Coronary artery (tissue), 2 donors: Measurements from ENCODE around the gene APCDD1L.
A peak's percentile ranks its signal among the peaks of the same experiment; 100 is the strongest.

Source experiments
- DNase-seq: peaks from one replicate; pipeline ENCODE4 v3.0.0-alpha.2; 2017; ENCODE audit warnings: low spot score
- H3K27ac ChIP-seq, 2 donors: fragments of 200-600 bp; sonication (generic); one replicate each; pipeline ENCODE4 v1.5.1; 2016 to 2019
- H3K4me3 ChIP-seq: fragments of 200-600 bp; sonication (generic); 2 replicates; pipeline ENCODE4 v1.5.1; 2016; ENCODE audit warnings: mild to moderate bottlenecking, moderate library complexity
- TF ChIP-seq, protein P1 (sequence below): fragments of 200-600 bp; sonication (generic); IDR thresholded peaks from one replicate; pipeline ENCODE4 v1.5.1; 2019; ENCODE audit warnings: antibody characterized with exemption

Gene APCDD1L

DNA sequence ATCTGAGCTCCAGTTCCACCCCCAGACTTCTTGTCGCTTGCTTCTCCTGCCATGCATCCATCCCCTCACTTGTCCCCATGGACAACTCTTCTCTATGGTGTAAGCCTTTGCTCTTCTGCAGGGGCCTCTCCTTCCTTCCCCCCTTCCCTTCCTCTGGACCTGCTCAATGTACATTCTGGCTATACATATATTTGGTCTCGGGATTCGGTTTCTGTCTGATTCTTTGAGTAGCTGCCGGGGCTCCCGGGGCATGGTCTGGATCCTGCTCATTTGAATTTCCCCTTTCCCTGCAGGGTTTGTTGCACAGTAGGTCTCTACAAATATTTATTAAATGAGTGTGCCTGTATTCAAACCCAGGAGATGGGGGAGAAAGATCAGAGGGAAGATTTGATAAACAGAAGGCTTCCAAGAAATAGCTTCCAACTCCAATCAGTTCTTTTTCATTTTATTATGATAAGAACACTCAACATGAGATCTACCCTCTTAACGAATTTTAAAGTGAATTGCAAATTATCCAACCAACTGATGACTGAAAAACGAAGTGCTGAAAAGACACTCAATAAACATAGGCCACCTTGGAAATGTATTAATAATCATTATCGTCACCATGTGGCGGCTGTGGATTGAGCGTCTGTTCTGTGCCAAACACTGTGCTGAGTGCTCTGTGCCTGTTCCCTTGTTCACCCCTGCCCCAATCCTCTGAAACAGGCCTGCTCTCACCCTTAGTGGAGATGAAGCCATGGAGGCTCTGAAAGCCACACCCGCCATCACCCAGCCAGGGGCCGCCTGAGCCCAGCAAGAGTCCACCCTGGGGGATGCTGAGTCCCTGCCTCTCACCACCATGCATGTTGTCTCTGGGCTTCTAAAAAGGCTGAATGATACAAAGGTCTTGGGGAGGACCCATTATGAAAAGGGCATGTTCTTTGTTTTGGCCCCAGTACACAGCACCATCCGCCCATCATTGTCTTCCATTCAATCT is 34.3 kb upstream of the APCDD1L start:
- TF ChIP-seq, protein P1, sequence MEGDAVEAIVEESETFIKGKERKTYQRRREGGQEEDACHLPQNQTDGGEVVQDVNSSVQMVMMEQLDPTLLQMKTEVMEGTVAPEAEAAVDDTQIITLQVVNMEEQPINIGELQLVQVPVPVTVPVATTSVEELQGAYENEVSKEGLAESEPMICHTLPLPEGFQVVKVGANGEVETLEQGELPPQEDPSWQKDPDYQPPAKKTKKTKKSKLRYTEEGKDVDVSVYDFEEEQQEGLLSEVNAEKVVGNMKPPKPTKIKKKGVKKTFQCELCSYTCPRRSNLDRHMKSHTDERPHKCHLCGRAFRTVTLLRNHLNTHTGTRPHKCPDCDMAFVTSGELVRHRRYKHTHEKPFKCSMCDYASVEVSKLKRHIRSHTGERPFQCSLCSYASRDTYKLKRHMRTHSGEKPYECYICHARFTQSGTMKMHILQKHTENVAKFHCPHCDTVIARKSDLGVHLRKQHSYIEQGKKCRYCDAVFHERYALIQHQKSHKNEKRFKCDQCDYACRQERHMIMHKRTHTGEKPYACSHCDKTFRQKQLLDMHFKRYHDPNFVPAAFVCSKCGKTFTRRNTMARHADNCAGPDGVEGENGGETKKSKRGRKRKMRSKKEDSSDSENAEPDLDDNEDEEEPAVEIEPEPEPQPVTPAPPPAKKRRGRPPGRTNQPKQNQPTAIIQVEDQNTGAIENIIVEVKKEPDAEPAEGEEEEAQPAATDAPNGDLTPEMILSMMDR, result no peak
- Histone ChIP-seq H3K27ac (no peak overlapping the region), H3K4me3 (no peak overlapping the region)
- DNase-seq, result peak; percentile 43

DNA sequence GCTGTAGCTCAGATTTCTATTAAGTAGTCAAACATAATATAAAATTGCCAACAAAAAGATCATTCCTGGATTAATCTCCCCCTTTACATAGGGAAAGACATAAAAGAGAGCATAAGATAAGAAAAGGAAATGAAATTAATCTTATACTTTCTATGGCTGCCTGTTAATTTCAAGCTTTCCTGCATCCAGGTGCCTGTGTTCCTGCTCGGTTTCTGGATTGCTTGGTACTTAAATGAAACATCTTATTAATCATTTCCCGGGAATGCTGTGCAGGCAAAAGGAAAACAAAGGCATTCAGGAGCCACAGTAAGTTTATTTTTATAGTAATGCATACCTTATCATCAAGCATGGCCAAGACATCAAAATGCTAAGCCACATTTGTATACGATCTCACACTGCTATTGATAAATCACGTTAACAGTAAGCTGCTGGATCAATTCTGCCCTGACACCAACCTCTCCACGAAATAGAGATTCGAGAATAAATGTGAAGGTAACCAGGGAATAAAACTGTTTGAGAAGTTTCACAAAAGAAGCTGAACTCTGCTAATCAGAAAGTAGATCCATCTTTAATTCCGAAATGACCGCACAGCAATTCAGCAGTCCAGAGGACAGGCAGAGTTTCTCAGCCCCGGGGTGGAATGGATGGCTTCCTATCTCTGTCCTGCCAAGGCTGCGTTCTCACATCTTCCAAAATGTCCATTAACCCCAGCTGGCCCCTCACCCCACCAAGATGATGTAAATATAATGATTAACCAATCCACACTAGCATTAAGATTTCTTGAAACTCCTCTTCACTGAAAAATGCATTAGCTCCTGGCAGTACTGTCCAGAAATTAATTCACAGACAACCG is 32.6 kb upstream of the APCDD1L start:
- DNase-seq, result no peak
- TF ChIP-seq, protein P1, result no peak
- Histone ChIP-seq H3K4me3 (no peak overlapping the region), H3K27ac (no peak overlapping the region)

DNA sequence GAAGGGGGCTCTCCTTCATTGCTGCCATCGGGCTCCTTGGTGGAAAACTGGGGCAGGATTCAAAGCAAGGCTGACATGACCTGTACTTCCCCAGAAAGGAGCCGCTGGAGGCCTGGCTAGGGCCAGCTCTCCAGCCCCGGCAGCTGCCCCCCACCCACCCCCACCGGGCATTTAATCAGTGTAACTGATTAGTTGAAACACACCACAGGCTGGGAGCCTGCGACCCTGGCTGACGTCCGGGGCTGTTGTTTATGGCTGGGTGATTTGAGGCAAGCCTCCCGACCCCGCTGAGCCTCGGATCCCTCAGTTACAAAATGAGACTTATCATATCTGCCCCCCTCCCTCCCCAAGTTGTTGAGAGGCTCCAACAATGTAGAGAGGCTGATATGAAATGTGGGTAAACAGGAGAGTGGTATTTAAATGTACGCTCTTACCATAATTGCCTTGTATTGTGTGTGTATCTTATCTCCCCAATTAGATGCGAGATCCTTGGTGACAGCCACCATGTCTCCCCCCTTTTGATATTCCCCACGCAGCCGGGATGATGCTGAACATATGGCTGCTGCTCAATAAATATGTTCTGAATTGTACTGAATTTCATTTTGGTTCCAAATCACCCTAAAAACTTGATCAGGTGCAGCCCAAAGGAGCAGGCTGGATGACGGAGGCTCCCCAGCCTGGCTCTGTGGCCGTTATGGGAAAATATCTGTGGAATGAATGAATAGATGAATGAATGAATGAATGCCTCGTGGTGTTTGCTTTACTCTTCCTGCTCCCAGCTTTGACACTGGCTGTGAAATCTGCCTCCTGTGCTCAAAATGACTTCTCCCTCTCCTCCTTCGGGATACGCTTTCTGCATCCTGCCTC is 31.8 kb upstream of the APCDD1L start:
- H3K4me3 ChIP-seq, result no peak overlapping the region
- H3K27ac ChIP-seq, result no peak overlapping the region
- no peak for DNase-seq
- TF ChIP-seq, protein P1, result no peak

DNA sequence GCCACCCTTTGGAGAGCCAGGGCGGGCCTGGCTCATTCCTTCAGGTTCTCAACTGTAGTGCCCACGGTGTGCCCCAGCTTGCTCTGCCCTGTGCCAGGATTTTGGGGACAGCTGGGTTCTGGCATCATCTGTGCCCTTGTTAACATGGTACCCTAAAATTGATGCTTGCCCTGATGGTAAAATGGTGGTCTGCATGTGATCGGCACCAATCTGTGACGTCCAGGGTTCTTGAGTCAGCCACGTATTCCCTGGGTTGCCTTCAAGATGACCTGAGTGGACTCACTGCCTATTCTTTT is 31.2 kb upstream of the APCDD1L start:
- no peak overlapping the region for H3K4me3 ChIP-seq
- DNase-seq, result no peak
- TF ChIP-seq, protein P1, result no peak
- H3K27ac ChIP-seq, result no peak overlapping the region

DNA sequence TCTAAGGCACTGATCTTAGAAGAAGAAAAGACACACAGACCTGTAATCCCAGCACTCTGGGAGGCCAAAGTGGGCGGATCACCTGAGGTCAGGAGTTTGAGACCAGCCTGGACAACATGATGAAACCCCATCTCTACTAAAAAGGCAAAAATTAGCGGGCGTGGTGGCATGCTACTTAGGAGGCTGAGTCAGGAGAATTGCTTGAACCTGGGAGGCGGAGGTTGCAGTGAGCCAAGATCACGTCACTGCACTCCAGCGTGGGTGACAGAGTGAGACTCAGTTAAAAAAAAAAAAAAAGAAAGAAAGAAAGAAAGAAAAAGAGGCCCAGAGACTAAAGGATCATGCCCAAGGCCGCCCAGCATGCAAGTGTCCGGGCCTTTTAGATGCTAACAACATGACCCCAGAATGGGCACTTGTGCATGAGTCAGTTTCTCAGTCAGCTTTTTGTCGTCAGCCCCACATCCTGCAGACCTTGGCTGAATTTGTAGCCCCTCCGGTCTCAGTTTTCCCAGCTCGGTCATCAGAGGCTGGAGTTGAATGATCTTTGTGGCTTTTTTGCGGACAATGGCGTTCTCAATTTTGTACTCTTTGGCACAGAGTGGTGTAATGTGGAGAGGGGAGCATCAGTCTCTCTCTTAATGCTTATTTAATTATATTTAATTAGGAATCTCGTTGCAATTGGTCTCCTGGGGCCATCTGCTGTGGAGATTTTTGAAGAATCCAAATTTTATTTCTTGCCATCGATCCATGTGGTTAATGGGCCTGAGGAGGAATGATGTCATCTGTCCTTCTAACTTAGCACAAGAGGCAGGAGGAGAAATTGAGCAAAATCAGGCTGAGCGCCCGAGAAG is 30.6 kb upstream of the APCDD1L start:
- TF ChIP-seq, protein P1, result no peak
- no peak for DNase-seq
- H3K27ac ChIP-seq, result no peak overlapping the region
- H3K4me3 ChIP-seq, result no peak overlapping the region

DNA sequence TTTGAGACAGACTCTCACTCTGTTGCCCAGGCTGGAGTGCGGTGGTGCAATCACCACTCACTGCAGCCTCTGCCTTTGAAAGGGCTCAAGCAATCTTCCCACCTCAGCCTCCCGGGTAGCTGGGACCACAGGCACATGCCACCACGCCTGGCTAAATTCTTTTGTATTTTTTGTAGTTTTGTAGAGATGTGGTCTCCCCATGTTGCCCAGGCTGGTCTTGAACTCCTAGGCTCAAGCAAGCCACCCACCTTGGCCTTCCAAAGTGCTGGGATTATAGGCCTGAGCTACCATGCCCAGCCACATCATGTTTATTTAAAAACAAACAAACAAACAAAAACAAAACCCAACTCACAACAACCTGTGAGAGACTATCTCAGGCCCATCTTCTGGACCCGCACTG is 29.7 kb upstream of the APCDD1L start:
- no peak for DNase-seq
- TF ChIP-seq, protein P1, result no peak
- H3K4me3 ChIP-seq, result no peak overlapping the region
- H3K27ac ChIP-seq, result no peak overlapping the region
